Measurements from ENCODE around the gene CYB561.

The CYB561 gene

GRCh38 chr17:63433746-63434591 lies 12.1 kb downstream of the CYB561 start:
- no peak for DNase-seq (ENCODE audit: low spot score)

- peak; percentile 34 for DNase-seq (ENCODE audit: low spot score)
These were observed 13.9 kb downstream of the CYB561 start for GRCh38 chr17:63431939-63432804.

GRCh38 chr17:63431618-63431938 lies 14.5 kb downstream of the CYB561 start:
- DNase-seq (ENCODE audit: low spot score), result no peak

GRCh38 chr17:63430223-63430622 lies 15.9 kb downstream of the CYB561 start:
- DNase-seq (ENCODE audit: low spot score), result no peak

GRCh38 chr17:63429766-63430165 lies 16.3 kb downstream of the CYB561 start:
- DNase-seq (ENCODE audit: low spot score), result no peak

- DNase-seq (ENCODE audit: low spot score), result no peak
These were observed 19.2 kb downstream of the CYB561 start for GRCh38 chr17:63426917-63427308.

- no peak for DNase-seq (ENCODE audit: low spot score)
These were observed 19.8 kb downstream of the CYB561 start for GRCh38 chr17:63426041-63426916.

GRCh38 chr17:63425483-63425882 lies 20.6 kb downstream of the CYB561 start:
- peak; percentile 83 for DNase-seq (ENCODE audit: low spot score)

- no peak for DNase-seq (ENCODE audit: low spot score)
These were observed 22.1 kb downstream of the CYB561 start for GRCh38 chr17:63423963-63424362.

GRCh38 chr17:63423251-63423950 lies 22.7 kb downstream of the CYB561 start:
- no peak for DNase-seq (ENCODE audit: low spot score)

GRCh38 chr17:63421681-63422645 lies 24.1 kb downstream of the CYB561 start:
- DNase-seq (ENCODE audit: low spot score), result no peak

- no peak for DNase-seq (ENCODE audit: low spot score)
These were observed 25.0 kb downstream of the CYB561 start for GRCh38 chr17:63420868-63421680.

- no peak for DNase-seq (ENCODE audit: low spot score)
These were observed 25.9 kb downstream of the CYB561 start for GRCh38 chr17:63419949-63420867.

- DNase-seq (ENCODE audit: low spot score), result no peak
These were observed 26.7 kb downstream of the CYB561 start for GRCh38 chr17:63419398-63419797.

- no peak for DNase-seq (ENCODE audit: low spot score)
These were observed 27.6 kb downstream of the CYB561 start for GRCh38 chr17:63418540-63418939.

- no peak for DNase-seq (ENCODE audit: low spot score)
These were observed 31.9 kb downstream of the CYB561 start for GRCh38 chr17:63414222-63414621.

- DNase-seq (ENCODE audit: low spot score), result no peak
These were observed 33.0 kb downstream of the CYB561 start for GRCh38 chr17:63413128-63413527.

- no peak for DNase-seq (ENCODE audit: low spot score)
These were observed 33.9 kb downstream of the CYB561 start for GRCh38 chr17:63412234-63412633.

Measured in hematopoietic multipotent progenitor cell treated with erythropoietin and hydrocortisone succinate and interleukin-3 and kit ligand, for 17 days (in vitro differentiated cells).